OCI-LY3 (cell line): Measurements from ENCODE around the gene TOMM40L.

Source experiments
- H2AFZ ChIP-seq: fragments of 200-600, 300-600 bp; shearing (Covaris generic); 2 replicates; pipeline ENCODE4 v1.6.0; 2014; ENCODE audit warnings: antibody characterized with exemption, low read depth, low read length
- H3K27ac ChIP-seq: fragments of 200-600, 300-600 bp; sonication (generic); 2 replicates; pipeline ENCODE4 v1.5.1; 2014; ENCODE audit warnings: mild to moderate bottlenecking, low read length, moderate library complexity, mixed read lengths
- H3K27me3 ChIP-seq: fragments of 200-600, 300-600 bp; sonication (generic); 2 replicates; pipeline ENCODE4 v1.6.1; 2014; ENCODE audit warnings: low read depth, low read length, mixed read lengths
- H3K36me3 ChIP-seq: fragments of 200-600, 300-600 bp; sonication (generic); replicated peaks from 2 replicates; pipeline ENCODE3; 2014; ENCODE audit warnings: low read depth, low read length, mixed read lengths
- H3K4me1 ChIP-seq: fragments of 300-600, 200-600 bp; sonication (generic); 2 replicates; pipeline ENCODE4 v1.6.1; 2014; ENCODE audit warnings: low read length, mixed read lengths
- H3K4me2 ChIP-seq: fragments of 200-600, 300-600 bp; sonication (generic); 2 replicates; pipeline ENCODE4 v1.6.1; 2014; ENCODE audit warnings: low read length, mixed read lengths
- H3K4me3 ChIP-seq: fragments of 300-600, 200-600 bp; sonication (generic); 2 replicates; pipeline ENCODE4 v1.5.1; 2014; ENCODE audit warnings: antibody characterized with exemption, mild to moderate bottlenecking, low read length, moderate library complexity
- H3K79me2 ChIP-seq: fragments of 300-600, 200-600 bp; shearing (Covaris generic); 2 replicates; pipeline ENCODE4 v1.6.1; 2014; ENCODE audit warnings: mild to moderate bottlenecking, low read length, mixed read lengths
- H3K9ac ChIP-seq: fragments of 300-600, 200-600 bp; shearing (Covaris generic); 2 replicates; pipeline ENCODE4 v1.6.0; 2014; ENCODE audit warnings: mild to moderate bottlenecking, low read length, moderate library complexity
- H3K9me3 ChIP-seq: fragments of 200-600, 300-600 bp; shearing (Covaris generic); 2 replicates; pipeline ENCODE4 v1.6.1; 2014; ENCODE audit warnings: low read length, mixed read lengths; ENCODE audit not compliant: insufficient read depth
- H4K20me1 ChIP-seq: fragments of 200-600, 300-600 bp; sonication (generic); 2 replicates; pipeline ENCODE4 v1.6.1; 2016; ENCODE audit warnings: low read length, mixed read lengths; ENCODE audit not compliant: insufficient read depth
- CTCF ChIP-seq: fragments of 200-600, 300-600 bp; sonication (generic); IDR thresholded peaks from 2 replicates; pipeline ENCODE4 v1.5.1; 2014; ENCODE audit warnings: antibody characterized with exemption, low read length, low read depth
- EZH2phosphoT487 ChIP-seq: fragments of 200-600 bp; shearing (Covaris generic); IDR thresholded peaks from 2 replicates; pipeline ENCODE4 v1.6.1; 2018; ENCODE audit warnings: antibody characterized with exemption, mixed run types, low read depth

TOMM40L gene

GRCh38 chr1:161225178-161225533 lies 704 bp upstream of the TOMM40L start:
- H3K27ac ChIP-seq = peak overlapping the region; percentile 67
- H3K4me2 ChIP-seq = peak overlapping the region; percentile 91
- H3K36me3 ChIP-seq = peaks cover 7% of the 10 kb centered on the region
- TF ChIP-seq CTCF = no peak
- no peak for TF ChIP-seq EZH2phosphoT487
- H3K9me3 ChIP-seq = no peaks in the 10 kb centered on the region
- no peaks in the 10 kb centered on the region for H3K27me3 ChIP-seq
- H4K20me1 ChIP-seq = no peaks in the 10 kb centered on the region
- H3K4me3 ChIP-seq = peak overlapping the region; percentile 69
- H3K79me2 ChIP-seq = peaks cover 6% of the 10 kb centered on the region; the same call in 1 of the 2 replicates
- H3K9ac ChIP-seq = peak overlapping the region; percentile 67
- H2AFZ ChIP-seq = peak overlapping the region; percentile 99
- H3K4me1 ChIP-seq = peaks cover 21% of the 10 kb centered on the region

GRCh38 chr1:161226320-161226711 lies 456 bp downstream of the TOMM40L start:
- no peaks in the 10 kb centered on the region for H3K9me3 ChIP-seq
- TF ChIP-seq CTCF (no peak), EZH2phosphoT487 (no peak)
- H3K4me1 ChIP-seq = peaks cover 21% of the 10 kb centered on the region
- H3K27ac ChIP-seq = peak overlapping the region; percentile 16; the same call in 1 of the 2 replicates
- peak overlapping the region; percentile 95 for H3K4me3 ChIP-seq
- H3K4me2 ChIP-seq = peak overlapping the region; percentile 100
- H4K20me1 ChIP-seq = no peaks in the 10 kb centered on the region
- peaks cover 6% of the 10 kb centered on the region; the same call in 1 of the 2 replicates for H3K79me2 ChIP-seq
- H3K9ac ChIP-seq = peak overlapping the region; percentile 71
- H3K36me3 ChIP-seq = peaks cover 7% of the 10 kb centered on the region
- H3K27me3 ChIP-seq = no peaks in the 10 kb centered on the region
- H2AFZ ChIP-seq = peak overlapping the region; percentile 89; the same call in 1 of the 2 replicates

- Histone ChIP-seq H3K4me2 (peak overlapping the region; percentile 100), H3K36me3 (peaks cover 7% of the 10 kb centered on the region), H3K4me3 (peak overlapping the region; percentile 95), H3K27ac (no peak overlapping the region), H3K9me3 (no peaks in the 10 kb centered on the region), H3K9ac (peak overlapping the region; percentile 71), H4K20me1 (no peaks in the 10 kb centered on the region), H3K4me1 (peaks cover 21% of the 10 kb centered on the region), H3K27me3 (no peaks in the 10 kb centered on the region), H2AFZ (no peak overlapping the region), H3K79me2 (peaks cover 6% of the 10 kb centered on the region; the same call in 1 of the 2 replicates)
- TF ChIP-seq CTCF = no peak
- no peak for TF ChIP-seq EZH2phosphoT487
Measured at GRCh38 chr1:161226759-161227158, 899 bp downstream of the TOMM40L start.

- TF ChIP-seq CTCF = peak; percentile 98
- TF ChIP-seq EZH2phosphoT487 = no peak
- 0 out of 2 replicates have a peak overlapping the region, but pooled peaks have one; percentile 0 for H3K27ac ChIP-seq
- H4K20me1 ChIP-seq = no peaks in the 10 kb centered on the region
- H3K79me2 ChIP-seq = peaks cover 6% of the 10 kb centered on the region; the same call in 1 of the 2 replicates
- peak overlapping the region; percentile 33 for H3K9ac ChIP-seq
- H3K27me3 ChIP-seq = no peaks in the 10 kb centered on the region
- H3K36me3 ChIP-seq = peaks cover 7% of the 10 kb centered on the region
- H3K4me3 ChIP-seq = peak overlapping the region; percentile 95
- H3K4me2 ChIP-seq = peak overlapping the region; percentile 100
- peak overlapping the region; percentile 57; the same call in 1 of the 2 replicates for H2AFZ ChIP-seq
- H3K4me1 ChIP-seq = peaks cover 21% of the 10 kb centered on the region
- no peaks in the 10 kb centered on the region for H3K9me3 ChIP-seq
Measured at GRCh38 chr1:161227196-161227871, 1.5 kb downstream of the TOMM40L start.
